ENCODE results near the gene PARD6B.

- TF ChIP-seq POLR2A (IDR thresholded peaks at IDR 0.05) (no peak), CTCF (IDR thresholded peaks at IDR 0.05) (no peak)
Measured at GRCh38 chr20:50729901-50730764, 1.2 kb upstream of the PARD6B start.

All from heart left ventricle (tissue), 13 donors.